Body of pancreas (tissue), 4 donors: ENCODE data around the gene BCL2L12. TPM values are rescaled to one million over a fixed set of nuclear protein-coding genes. Genes with fewer than 3 reads are reported as not detected.

Experiments
- ATAC-seq: fragments of 150-250 bp; one replicate; pipeline ENCODE4 v1.9.1; 2016
- DNase-seq, 4 donors: peaks; one replicate each; pipeline ENCODE4 v3.0.0-alpha.2; 2019
- H3K27ac ChIP-seq, 4 donors: fragments of 200-600 bp; sonication (generic); 1 replicate in 3 of 4; 2 replicates in 1 of 4; pipeline versions ENCODE4 v1.5.1 to v1.6.1; 2016 to 2019; ENCODE audit warnings: mild to moderate bottlenecking in 1 of 4, mixed read lengths in 1 of 4, moderate library complexity in 1 of 4
- H3K27me3 ChIP-seq, 2 donors: fragments of 200-600 bp; sonication (generic); one replicate each; pipeline ENCODE4 v1.6.0; 2016; ENCODE audit warnings: mild to moderate bottlenecking in 1 of 2
- H3K36me3 ChIP-seq, 2 donors: fragments of 200-600 bp; sonication (generic); replicated peaks in 1 of 2; 2 replicates each; pipeline ENCODE4 v1.5.1; 2016; ENCODE audit warnings: low read depth in 2 of 2; ENCODE audit not compliant: insufficient read depth in 1 of 2
- H3K4me1 ChIP-seq: fragments of 200-600 bp; sonication (generic); one replicate; pipeline ENCODE4 v1.6.0; 2016
- H3K4me3 ChIP-seq, 2 donors: fragments of 200-600 bp; sonication (generic); 1 replicate in 1 of 2; 2 replicates in 1 of 2; pipeline ENCODE4 v1.5.1; 2016 to 2019
- H3K9me3 ChIP-seq, 3 donors: fragments of 200-600 bp; sonication (generic); 1 replicate in 2 of 3; 2 replicates in 1 of 3; pipeline ENCODE4 v1.5.1; 2016
- CTCF ChIP-seq, 7 experiments: fragments of 450-650 bp in 4 of 7; fragments of 200-600 bp in 3 of 7; sonication (generic) in 3 of 7; IDR thresholded peaks; one replicate each; pipeline ENCODE4 v1.5.1; 2016 to 2019; ENCODE audit warnings: antibody characterized with exemption in 7 of 7
- POLR2A ChIP-seq, 3 donors: fragments of 450-650 bp; IDR thresholded peaks; one replicate each; pipeline ENCODE4 v1.6.1; 2016; ENCODE audit warnings: antibody characterized with exemption in 3 of 3, mild to moderate bottlenecking in 2 of 3
- WGBS, 2 donors: methylation state at CpG; one replicate each; pipeline ENCODE4 v1.1.5; 2017; 5-methylcytosine and 5-hydroxymethylcytosine counted together
- intact Hi-C: fragments of 100-400 bp; cut with DNase I; formaldehyde crosslinking; loops from one replicate; pipeline ENCODE4 v1.15.1; 2023
- total RNA-seq, 2 donors: library from RNA; depleted of rRNA; stranded (reverse); fragments of >200 nt; gene quantifications; one replicate each; pipeline ENCODE4 v1.1.0, GENCODE V29; 2016

The BCL2L12 gene
- total RNA-seq, 2 donors from 2014 or later, result 3.6 to 5.6 TPM

GRCh38 chr19:49654581-49654980 lies 11.2 kb upstream of the BCL2L12 start:
- WGBS, 2 donors, result 83 to 85% methylated on average over 7 to 10 of the region's 10 CpGs
- H3K36me3 ChIP-seq, result peaks cover 3 to 41% of the 10 kb centered on the region in 2 donors
- H3K4me1 ChIP-seq, result no peaks in the 10 kb centered on the region
- ATAC-seq, result no peak
- TF ChIP-seq POLR2A (IDR thresholded peaks at IDR 0.05), result no peak
- TF ChIP-seq CTCF (IDR thresholded peaks at IDR 0.05), result no peak
- H3K27me3 ChIP-seq, result no peaks in the 10 kb centered on the region
- intact Hi-C loops, result no loop called here
- H3K9me3 ChIP-seq, result no peaks in the 10 kb centered on the region
- no peak overlapping the region for H3K4me3 ChIP-seq
- no peak overlapping the region for H3K27ac ChIP-seq
- no peak for DNase-seq

DNA sequence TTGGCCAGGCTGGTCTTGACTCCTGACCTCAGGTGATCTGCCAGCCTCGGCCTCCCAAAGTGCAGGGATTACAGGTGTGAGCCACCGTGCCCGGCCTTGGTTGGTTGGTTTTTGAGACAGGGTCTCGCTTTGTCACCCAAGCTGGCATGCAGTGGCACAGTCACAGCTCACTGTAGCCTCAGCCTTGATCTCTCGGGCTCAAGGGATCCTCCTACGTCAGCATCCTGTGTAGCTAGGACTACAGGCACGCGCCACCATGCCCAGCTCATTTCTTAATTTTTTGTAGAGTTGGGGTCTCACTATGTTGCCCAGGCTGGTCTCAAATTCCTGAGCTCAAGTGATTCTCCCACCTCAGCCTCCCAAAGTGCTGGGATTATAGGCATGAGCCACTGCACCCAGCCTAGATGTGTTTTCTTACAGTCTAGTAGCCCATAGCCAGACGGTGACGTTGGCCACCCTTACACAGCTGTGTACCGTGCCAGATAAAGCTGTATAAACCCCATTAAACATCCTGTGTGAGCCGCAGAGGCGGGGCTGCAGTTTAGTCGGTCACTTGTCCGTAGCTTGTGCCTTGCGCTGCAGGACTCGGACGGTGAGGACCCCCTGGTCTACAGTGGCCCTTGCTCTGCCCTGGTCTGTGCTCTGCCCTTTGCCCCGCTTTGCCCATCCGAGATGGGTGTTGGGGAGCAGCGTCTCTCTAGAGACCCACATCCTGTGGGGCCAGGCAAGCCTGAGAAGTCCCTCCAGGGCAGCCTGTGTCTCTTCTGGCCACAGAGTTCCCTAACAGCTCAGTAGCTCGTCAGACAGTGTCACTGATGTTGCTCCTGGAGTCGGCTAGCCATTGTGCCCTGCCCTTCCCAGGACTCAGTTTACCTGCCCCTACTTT lies 9.9 kb upstream of the BCL2L12 start:
- intact Hi-C loops, result no loop called here
- H3K9me3 ChIP-seq, result no peaks in the 10 kb centered on the region
- peaks cover 3 to 38% of the 10 kb centered on the region in 2 donors for H3K36me3 ChIP-seq
- TF ChIP-seq POLR2A (IDR thresholded peaks at IDR 0.05), result no peak
- TF ChIP-seq CTCF (IDR thresholded peaks at IDR 0.05), result no peak
- WGBS, 2 donors, result 86 to 91% methylated on average over 12 to 23 of the region's 23 CpGs
- DNase-seq (no peak), ATAC-seq (no peak)
- H3K27ac ChIP-seq, result no peak overlapping the region
- no peak overlapping the region for H3K4me3 ChIP-seq
- no peaks in the 10 kb centered on the region for H3K27me3 ChIP-seq
- no peaks in the 10 kb centered on the region for H3K4me1 ChIP-seq

- H3K9me3 ChIP-seq, result no peaks in the 10 kb centered on the region
- 89 to 93% methylated on average over 17 of the region's 17 CpGs for WGBS, 2 donors
- peaks cover 0 to 38% of the 10 kb centered on the region in 2 donors for H3K36me3 ChIP-seq
- DNase-seq (no peak), ATAC-seq (no peak)
- H3K4me3 ChIP-seq, result no peak overlapping the region
- intact Hi-C loops, result no loop called here
- no peak for TF ChIP-seq CTCF (IDR thresholded peaks at IDR 0.05)
- no peak for TF ChIP-seq POLR2A (IDR thresholded peaks at IDR 0.05)
- no peaks in the 10 kb centered on the region for H3K4me1 ChIP-seq
- no peaks in the 10 kb centered on the region for H3K27me3 ChIP-seq
- H3K27ac ChIP-seq, result no peak overlapping the region
Measured at GRCh38 chr19:49656456-49657109, 9.2 kb upstream of the BCL2L12 start.

- ATAC-seq (no peak), DNase-seq (no peak)
- Histone ChIP-seq H3K9me3 (no peaks in the 10 kb centered on the region), H3K4me1 (no peaks in the 10 kb centered on the region), H3K27me3 (no peaks in the 10 kb centered on the region), H3K27ac (no peak overlapping the region), H3K4me3 (no peak overlapping the region), H3K36me3 (peaks cover 7 to 37% of the 10 kb centered on the region in 2 donors)
- no peak for TF ChIP-seq POLR2A (IDR thresholded peaks at IDR 0.05)
- TF ChIP-seq CTCF (IDR thresholded peaks at IDR 0.05), result no peak
- 85 to 88% methylated on average over 13 to 21 of the region's 22 CpGs for WGBS, 2 donors
- intact Hi-C loops, result no loop called here
Measured at GRCh38 chr19:49657493-49658138, 8.1 kb upstream of the BCL2L12 start.
